HL-60 (cell line): ENCODE data around the gene PDE11A.

Experiments used
- DNase-seq, 2 experiments: peaks; one replicate each; pipeline ENCODE4 v3.0.0-alpha.2; 2010 to 2020; ENCODE audit warnings: low read depth in 1 of 2, low spot score in 1 of 2
- H3K27ac ChIP-seq: fragments of 250-450 bp; sonication (Bioruptor Pico); replicated peaks from 2 replicates; pipeline ENCODE4 v1.5.1; 2020; ENCODE audit warnings: mild to moderate bottlenecking, moderate library complexity
- H3K27me3 ChIP-seq: fragments of 250-450 bp; sonication (Bioruptor Pico); 2 replicates; pipeline ENCODE4 v1.5.1; 2021; ENCODE audit warnings: mild to moderate bottlenecking, moderate library complexity; ENCODE audit not compliant: insufficient read depth, poor library complexity, severe bottlenecking
- H3K4me3 ChIP-seq: replicated peaks from 2 replicates; pipeline ENCODE4 v1.5.1; 2011; ENCODE audit warnings: mild to moderate bottlenecking, control low read depth, low read length; ENCODE audit not compliant: insufficient read depth
- CTCF ChIP-seq: IDR thresholded peaks from one replicate; pipeline ENCODE4 v1.5.1; 2011; ENCODE audit warnings: low read length, control low read depth, inconsistent platforms; ENCODE audit not compliant: insufficient read depth
- GABPA ChIP-seq: IDR thresholded peaks from 2 replicates; pipeline ENCODE4 v1.6.1; 2012; ENCODE audit warnings: low read depth
- POLR2AphosphoS5 ChIP-seq: IDR thresholded peaks from 2 replicates; pipeline ENCODE4 v1.6.1; 2012; ENCODE audit warnings: low read depth
- REST ChIP-seq: IDR thresholded peaks from 2 replicates; pipeline ENCODE4 v1.6.1; 2012; ENCODE audit warnings: low read depth; ENCODE audit not compliant: insufficient replicate concordance
- SPI1 ChIP-seq: IDR thresholded peaks from 2 replicates; pipeline ENCODE4 v1.6.1; 2012; ENCODE audit warnings: low read depth, mild to moderate bottlenecking, borderline replicate concordance

Gene PDE11A

GRCh38 chr2:177635696-177636095 lies 436.9 kb downstream of the PDE11A start:
- Histone ChIP-seq H3K27me3 (no peaks in the 10 kb centered on the region), H3K27ac (no peak overlapping the region), H3K4me3 (no peak overlapping the region)
- TF ChIP-seq CTCF (no peak), SPI1 (no peak), GABPA (no peak), REST (no peak), POLR2AphosphoS5 (no peak)
- no peak for DNase-seq

- no peaks in the 10 kb centered on the region for H3K27me3 ChIP-seq
- DNase-seq = no peak
- H3K4me3 ChIP-seq = no peak overlapping the region
- no peak overlapping the region for H3K27ac ChIP-seq
- TF ChIP-seq POLR2AphosphoS5 (no peak), CTCF (no peak), REST (no peak), SPI1 (no peak), GABPA (no peak)
Observed at GRCh38 chr2:177633910-177634294, 438.7 kb downstream of the PDE11A start.

- H3K4me3 ChIP-seq = no peak overlapping the region
- TF ChIP-seq REST = no peak
- TF ChIP-seq SPI1 = no peak
- TF ChIP-seq CTCF = no peak
- TF ChIP-seq POLR2AphosphoS5 = no peak
- no peak for TF ChIP-seq GABPA
- no peak for DNase-seq
- no peak overlapping the region for H3K27ac ChIP-seq
- no peaks in the 10 kb centered on the region for H3K27me3 ChIP-seq
Observed at GRCh38 chr2:177633111-177633510, 439.5 kb downstream of the PDE11A start.
